ENCODE measurements around the gene MRPL58.

MRPL58 gene

DNA sequence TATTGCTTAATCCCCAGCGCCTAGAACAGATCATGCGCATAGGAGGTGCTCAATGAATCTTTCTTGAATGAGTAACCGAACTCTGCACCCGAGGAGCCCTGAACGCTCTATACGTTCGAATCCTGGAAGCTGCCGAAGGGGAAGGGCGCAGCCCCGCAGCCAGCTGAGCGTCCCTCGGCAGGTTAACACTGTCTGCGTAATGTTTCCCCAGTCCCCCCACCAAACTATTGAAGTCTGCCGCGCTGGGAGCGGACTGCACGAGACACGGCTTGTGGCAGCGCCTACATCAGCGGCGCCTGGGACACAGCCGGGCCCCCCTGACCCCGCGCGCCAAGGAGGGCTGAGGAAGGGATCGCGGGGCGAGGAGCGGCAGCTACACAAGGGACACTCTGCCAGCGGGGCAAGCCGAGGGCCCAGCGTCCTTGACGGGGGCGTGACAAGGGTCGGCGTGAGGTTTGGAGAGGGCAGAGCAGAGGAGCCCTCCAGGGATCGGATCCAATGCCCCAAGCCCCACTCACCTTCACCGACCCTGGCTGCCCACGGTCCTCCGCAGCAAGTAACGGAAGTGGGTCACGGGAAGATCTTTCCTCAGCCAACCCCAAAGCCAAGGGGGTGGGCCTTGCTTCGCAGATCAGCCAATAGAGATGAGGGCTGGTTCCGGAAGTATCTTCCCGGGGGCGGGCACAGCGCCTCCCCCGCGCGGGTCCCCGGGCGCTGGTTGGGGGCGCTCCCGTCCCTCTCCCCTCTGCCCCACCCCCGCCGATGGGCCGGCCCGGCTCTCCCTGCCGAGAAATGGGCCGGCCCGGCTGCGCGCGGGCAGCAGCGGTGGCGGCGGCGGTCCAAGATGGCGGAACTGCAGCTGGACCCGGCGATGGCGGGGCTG lies 34.2 kb downstream of the MRPL58 start, which contains the start of the genes ATP5PD and KCTD2:
TSS of gene ATP5PD (minus strand) at position 563 of the 883 bp plus-strand sequence. CDS start 4,319 bp downstream, outside the sequence.
TSS of gene KCTD2 (plus strand) at position 819 of the 883 bp plus-strand sequence. CDS start at position 845, 26 bp downstream.
- peak; percentile 92 for DNase-seq (ENCODE audit: low spot score)
- FAIRE-seq = peak; percentile 66

DNA sequence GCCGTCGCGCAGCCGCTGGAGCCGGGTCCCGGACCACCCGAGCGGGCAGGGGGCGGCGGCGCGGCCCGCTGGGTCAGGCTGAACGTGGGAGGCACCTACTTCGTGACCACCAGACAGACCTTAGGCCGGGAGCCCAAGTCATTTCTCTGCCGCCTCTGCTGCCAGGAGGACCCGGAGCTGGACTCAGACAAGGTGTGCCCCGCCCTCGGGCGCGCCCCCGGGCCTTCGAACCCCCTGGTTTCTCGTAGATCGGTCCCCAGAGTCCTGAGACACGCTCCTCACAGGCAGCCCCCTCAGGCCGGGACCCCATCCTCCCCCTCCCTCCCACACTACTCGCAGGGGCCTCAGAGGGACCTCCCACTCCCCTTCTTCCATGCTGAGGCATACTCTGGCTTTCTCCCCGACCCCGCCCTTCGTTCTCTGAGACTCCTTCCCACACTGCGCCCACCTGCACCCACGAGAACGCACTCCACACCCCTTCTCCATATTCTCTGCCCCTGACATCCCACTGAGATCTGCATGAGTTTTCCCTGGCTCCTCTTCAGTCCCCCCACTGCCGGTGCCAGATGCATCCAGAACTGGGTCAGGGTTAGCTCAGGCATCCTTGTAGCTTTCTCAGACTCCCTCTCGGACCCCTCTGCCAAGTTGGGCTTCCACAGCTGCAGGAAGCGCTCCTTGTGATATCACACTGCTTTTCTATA lies 35.1 kb downstream of the MRPL58 start:
- DNase-seq (ENCODE audit: low spot score) (no peak), FAIRE-seq (no peak)

DNA sequence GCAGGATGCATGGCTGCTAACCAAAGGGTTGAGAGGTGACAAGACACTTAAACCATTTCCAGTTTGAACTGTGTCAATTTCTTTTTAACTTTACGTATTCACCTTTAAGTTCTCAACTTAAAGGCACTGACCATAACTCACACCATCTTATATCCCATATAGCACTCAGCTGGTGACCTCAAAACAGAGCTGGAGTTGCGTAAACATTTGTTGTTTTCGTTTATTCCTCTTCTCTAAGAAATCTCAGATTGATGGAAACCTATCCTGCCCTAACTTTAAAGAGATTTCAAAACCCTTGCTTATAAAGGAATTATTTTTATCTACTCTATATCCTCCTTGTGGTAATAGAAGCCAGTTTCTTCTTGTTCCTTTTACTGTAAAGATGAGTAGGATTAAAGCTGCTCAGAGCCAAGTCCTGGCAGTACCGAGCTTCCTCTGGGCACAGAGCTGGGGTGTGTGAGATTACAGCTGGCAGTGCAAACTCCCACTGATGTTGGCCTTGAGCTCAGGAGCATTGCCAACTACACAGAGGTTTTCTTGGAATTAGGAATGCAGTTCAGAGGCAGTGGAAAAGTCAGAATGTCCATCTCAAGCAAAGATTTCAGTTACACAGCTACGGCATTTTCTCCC lies 35.9 kb downstream of the MRPL58 start:
- DNase-seq (ENCODE audit: low spot score) (no peak), FAIRE-seq (no peak)

DNA sequence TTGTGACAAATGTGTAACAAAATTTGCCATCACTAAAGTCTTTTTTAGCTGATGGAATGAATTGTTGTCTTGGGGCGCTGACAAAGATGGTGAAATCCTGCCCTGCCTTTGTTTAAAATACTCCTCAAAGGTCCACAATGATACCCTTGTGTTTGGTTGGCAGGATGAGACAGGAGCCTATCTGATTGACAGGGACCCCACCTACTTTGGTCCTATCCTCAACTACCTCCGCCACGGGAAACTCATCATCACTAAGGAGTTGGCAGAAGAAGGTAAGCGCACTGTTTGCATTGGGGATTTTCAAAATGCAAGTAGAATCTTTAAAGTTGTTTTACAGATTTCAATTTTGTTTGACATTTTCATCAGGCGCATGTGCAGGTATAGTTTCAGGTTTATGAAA lies 36.6 kb downstream of the MRPL58 start:
- no peak for DNase-seq (ENCODE audit: low spot score)
- FAIRE-seq = no peak

DNA sequence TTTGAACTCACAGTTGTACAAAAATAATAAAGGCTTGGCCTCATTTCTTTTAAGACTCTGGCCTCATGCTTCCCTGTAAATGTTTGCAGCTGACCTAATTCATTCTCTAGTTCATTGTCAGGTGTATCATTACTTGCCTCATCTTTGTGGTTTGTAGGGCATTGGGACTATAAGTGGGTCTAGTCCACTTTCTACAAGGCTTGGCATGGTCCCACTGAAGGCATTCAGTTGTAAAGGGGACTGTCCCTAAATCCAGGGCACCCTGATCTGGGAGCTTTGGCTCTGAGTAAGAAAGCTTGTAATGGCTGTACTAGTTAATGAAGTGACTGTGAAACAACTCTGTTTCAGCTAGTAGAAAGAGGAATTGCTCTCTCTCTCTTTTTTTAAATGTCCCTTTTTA lies 37.2 kb downstream of the MRPL58 start:
- no peak for FAIRE-seq
- no peak for DNase-seq (ENCODE audit: low spot score)

- FAIRE-seq (no peak), DNase-seq (ENCODE audit: low spot score) (no peak)
Measured at GRCh38 chr17:75051941-75052340, 39.5 kb downstream of the MRPL58 start.

GRCh38 chr17:75059369-75060345 lies 47.2 kb downstream of the MRPL58 start:
- FAIRE-seq = no peak
- DNase-seq (ENCODE audit: low spot score) = peak; percentile 22

GRCh38 chr17:75060434-75061054 lies 48.1 kb downstream of the MRPL58 start:
- DNase-seq (ENCODE audit: low spot score) = no peak
- FAIRE-seq = no peak

DNA sequence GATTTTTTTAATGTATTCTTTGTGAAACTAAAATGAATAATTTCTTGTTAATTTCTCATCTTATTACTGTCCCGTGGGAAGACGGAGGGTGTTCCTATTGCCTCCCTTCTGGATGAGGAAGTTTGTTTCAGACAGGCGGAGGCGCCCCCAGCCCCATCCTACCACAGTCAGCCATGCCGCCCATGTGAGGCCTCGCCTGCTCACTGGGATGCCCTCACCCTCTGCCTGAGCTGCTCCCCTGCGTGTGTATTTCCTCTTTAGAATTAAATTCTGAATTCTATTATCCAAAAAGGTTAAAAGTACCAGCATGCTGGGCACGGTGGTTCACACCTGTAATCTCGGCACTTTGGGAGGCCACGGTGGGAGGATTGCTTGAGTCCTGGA lies 48.6 kb downstream of the MRPL58 start:
- DNase-seq (ENCODE audit: low spot score) (no peak), FAIRE-seq (no peak)

DNA sequence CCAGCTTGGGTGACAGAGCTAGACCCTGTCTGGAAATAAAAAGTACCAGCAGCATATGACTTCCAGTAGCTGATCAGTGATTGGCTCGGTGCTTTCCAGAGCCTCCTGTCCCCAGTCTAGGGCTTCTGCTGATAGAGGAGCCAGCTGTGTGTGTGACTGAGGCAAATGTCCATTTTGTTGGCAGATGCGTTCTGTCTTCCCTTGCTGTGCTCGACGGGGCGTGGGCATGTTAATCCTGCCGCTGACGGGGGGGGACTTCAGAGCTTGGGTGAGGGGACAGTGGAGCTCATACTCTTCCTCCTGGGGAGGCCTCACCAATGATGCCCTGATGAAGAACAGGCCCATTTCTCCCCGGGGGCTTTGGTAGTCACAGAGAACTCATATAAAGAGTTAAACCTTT lies 49.1 kb downstream of the MRPL58 start:
- no peak for DNase-seq (ENCODE audit: low spot score)
- FAIRE-seq = no peak

DNA sequence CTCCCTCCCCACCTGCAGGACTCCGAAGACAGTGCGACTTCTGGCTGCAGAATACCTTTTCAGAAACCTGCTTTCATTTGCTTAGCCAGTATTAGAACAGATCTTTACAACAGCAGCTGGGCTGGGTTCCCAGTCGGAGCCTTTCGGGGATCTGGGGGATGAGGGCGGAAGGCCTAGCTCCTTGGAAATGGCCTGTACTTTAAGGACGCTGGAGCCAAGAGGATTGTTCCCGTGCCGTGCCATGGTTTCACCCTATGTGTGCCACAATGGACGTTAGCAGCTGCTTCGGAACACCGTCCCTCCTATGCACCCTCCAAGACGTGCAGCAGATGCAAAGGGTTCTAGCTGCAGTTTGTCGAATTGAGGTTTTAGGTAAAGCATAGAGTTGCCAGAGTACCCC lies 50.7 kb downstream of the MRPL58 start:
- DNase-seq (ENCODE audit: low spot score) = no peak
- FAIRE-seq = no peak

DNA sequence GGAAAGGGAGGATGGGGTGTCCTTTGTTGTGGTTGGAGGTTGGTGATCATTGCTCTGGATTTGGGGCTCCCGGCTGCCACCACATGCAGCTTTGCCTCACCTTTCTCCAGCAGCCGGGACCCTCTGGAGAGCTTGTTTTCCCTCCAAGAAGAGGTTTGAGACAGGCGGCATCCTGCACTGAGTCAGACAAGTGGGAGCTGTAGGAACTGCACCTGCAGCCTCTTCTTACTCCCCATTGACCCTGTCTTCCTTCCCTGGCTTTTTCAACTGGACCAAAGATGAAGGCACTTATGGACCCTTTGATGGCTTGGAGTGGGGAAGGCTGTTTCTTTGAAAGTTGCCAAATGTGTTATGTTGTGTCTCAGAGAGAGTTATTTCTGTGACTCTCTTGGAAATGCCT lies 51.2 kb downstream of the MRPL58 start:
- FAIRE-seq (no peak), DNase-seq (ENCODE audit: low spot score) (no peak)

DNA sequence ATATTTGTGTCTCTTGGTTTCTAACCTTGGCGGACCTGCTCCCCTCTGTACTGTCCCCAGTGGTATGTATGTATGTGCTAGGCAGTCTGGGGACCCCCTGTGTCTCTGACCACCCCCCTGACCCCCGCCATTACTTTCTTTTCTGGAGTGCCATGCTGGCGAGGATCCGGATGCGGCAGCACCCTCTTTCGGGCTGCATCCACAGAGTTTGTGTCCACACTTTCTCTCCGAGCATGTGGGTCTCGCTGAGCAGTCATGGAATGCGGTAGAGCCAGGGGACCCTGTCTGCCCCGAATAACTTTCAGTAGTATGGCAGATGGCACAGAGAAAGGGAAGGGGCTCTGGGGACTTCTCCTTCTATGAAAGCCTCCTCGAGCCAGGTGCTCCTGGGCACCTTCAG lies 51.6 kb downstream of the MRPL58 start:
- DNase-seq (ENCODE audit: low spot score) = no peak
- FAIRE-seq = no peak

DNA sequence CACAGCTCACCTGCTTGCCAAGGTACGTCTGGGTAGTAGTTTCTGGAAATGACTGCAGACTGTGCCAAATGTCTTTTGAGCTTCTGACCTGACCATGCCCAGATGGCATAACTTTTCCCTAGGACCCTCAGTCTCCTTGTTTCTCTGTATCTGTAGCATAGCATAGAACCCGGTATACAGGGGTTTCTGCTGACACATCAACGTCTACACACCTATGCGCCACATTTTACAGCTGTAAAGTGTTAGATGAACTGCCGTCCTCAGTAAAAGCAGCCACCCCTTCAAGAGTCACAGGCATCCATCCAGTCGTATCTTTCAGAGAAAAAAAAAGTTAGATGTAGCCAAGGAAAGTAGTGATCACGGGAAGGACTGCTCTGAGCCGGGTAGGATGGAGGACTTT lies 52.0 kb downstream of the MRPL58 start:
- no peak for FAIRE-seq

GRCh38 chr17:75064867-75065561 lies 52.5 kb downstream of the MRPL58 start:
- FAIRE-seq = no peak
- no peak for DNase-seq (ENCODE audit: low spot score)

More for the DNA sequence above, 52.0 kb downstream of the MRPL58 start:
- no peak for DNase-seq (ENCODE audit: low spot score)

GRCh38 chr17:75065562-75066151 lies 53.2 kb downstream of the MRPL58 start:
- FAIRE-seq (no peak), DNase-seq (ENCODE audit: low spot score) (peak; percentile 59)

GRCh38 chr17:75067856-75068255 lies 55.4 kb downstream of the MRPL58 start:
- FAIRE-seq = no peak
- no peak for DNase-seq (ENCODE audit: low spot score)

DNA sequence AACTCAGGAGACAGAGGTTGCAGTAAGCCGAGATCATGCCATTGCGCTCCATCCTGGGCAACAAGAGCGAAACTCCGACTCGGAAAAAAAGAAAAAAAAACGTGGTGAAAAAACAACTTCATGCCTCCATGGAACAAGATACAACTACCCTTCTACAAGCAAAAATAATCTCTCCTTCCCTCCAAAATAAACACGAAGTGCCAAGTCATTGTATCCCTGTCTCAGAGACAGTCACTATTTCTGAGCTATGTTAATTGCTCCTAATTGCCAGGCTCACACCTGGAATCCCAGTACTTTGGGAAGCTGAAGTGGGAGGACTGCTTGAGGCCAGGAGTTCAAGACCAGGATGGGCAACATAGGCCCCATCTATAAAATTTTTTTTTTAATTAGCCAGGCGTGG lies 56.3 kb downstream of the MRPL58 start:
- FAIRE-seq (no peak), DNase-seq (ENCODE audit: low spot score) (no peak)

DNA sequence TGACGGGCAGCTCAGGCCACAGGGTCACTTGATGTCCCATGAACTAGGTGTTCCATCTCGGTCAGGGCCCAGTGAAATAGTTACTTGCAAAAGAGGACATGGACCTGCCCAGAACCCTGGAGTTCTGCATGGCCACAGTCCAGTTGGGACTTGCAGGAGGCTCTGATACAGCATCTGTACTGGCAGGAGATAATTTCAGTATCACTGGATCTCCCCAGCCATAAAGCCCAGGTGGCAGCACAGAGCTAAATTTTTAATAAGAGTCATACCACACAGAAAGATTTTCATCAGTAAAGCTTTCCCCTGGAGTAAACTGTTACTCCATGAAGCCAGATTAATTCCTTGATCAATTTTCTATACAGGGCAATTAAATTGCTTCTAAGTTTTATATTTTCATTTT lies 57.3 kb downstream of the MRPL58 start:
- FAIRE-seq (no peak), DNase-seq (ENCODE audit: low spot score) (peak; percentile 31)
